Measurements from ENCODE around the gene IGFL4.
A peak's percentile ranks its signal among the peaks of the same experiment; 100 is the strongest.

The IGFL4 gene

DNA sequence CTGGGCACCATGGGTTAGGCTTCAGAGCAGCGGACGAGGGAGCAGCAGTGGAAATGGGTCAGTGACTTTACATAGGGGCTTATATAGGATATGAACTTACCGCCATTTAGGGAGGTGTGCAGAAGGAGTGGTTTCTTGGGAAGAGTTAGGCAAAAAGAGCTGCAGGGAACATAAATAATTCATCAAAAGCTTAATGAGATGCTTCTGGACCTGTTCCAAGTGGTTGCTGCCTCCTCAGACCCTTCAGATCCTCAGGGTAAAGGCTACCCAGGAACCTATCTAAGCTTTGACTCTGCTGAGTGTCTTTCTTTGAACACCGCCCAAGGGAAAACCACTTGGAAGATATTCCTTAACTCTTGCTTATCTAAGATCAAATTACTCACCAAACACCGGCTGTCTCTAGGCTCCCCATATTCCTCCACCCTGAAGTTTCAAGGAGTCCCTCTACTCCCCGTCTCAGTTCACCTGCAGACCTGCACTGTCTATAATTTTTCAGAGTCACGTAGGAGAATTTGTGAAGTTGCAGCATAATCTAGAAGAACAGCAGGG is at the start of gene IGFL4:
TSS of gene IGFL4 (minus strand) at position 51 of the 549 bp plus-strand sequence. CDS start at position 11, 40 bp downstream.
- no peak for TF ChIP-seq Cebpa-rat (IDR thresholded peaks at IDR 0.05)
- Histone ChIP-seq H3K27ac (no peak within 1 kb of the TSS), H3K9me3 (replicated peaks in 1 of 11) (peaks cover 19 to 46% (median 36%) of the 10 kb centered on the region in 11 experiments), H3K9ac (no peak within 1 kb of the TSS), H3K4me2 (no peak within 1 kb of the TSS), H3K36me3 (peaks cover 0 to 5% (median 0%) of the 10 kb centered on the region in 11 experiments; a peak in 3 of 22 replicates), H3K4me1 (no peaks in the 10 kb centered on the region), H3K27me3 (no peaks in the 10 kb centered on the region; a peak in 1 of 22 replicates), H4K20me1 (peaks cover 0 to 9% (median 0%) of the 10 kb centered on the region in 11 experiments; a peak in 1 of 22 replicates), H3K4me3 (no peak within 1 kb of the TSS)

DNA sequence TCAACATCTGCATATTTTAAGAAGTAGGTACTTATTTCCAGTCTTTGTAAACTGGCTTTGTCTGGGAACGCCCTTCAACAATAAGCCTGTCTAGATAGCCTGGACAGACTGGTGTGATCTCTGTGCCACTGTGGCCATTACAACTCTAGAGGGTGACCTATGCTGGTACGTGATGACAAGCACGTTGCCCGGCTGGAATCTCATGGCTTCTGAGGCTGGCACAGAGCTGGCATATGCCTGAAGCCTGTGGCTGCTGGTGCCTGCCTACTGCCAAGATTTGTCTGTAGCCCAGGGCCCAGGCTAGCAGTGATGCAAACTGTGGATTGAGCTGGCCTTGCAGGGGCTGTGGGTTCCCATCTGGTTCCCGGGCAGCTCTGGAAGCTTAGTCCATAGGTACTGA is 49.6 kb upstream of the IGFL4 start:
- TF ChIP-seq Cebpa-rat (IDR thresholded peaks at IDR 0.05) = no peak
- peaks cover 0 to 5% (median 0%) of the 10 kb centered on the region in 11 experiments; a peak in 1 of 22 replicates for H3K36me3 ChIP-seq
- H3K4me1 ChIP-seq = no peaks in the 10 kb centered on the region
- H3K4me3 ChIP-seq = no peak overlapping the region
- peaks cover 32 to 55% (median 48%) of the 10 kb centered on the region in 11 experiments for H3K9me3 ChIP-seq (replicated peaks in 1 of 11)
- H3K4me2 ChIP-seq = no peak overlapping the region
- no peak overlapping the region for H3K27ac ChIP-seq
- H3K27me3 ChIP-seq = no peaks in the 10 kb centered on the region
- H3K9ac ChIP-seq = no peak overlapping the region
- H4K20me1 ChIP-seq = no peaks in the 10 kb centered on the region

DNA sequence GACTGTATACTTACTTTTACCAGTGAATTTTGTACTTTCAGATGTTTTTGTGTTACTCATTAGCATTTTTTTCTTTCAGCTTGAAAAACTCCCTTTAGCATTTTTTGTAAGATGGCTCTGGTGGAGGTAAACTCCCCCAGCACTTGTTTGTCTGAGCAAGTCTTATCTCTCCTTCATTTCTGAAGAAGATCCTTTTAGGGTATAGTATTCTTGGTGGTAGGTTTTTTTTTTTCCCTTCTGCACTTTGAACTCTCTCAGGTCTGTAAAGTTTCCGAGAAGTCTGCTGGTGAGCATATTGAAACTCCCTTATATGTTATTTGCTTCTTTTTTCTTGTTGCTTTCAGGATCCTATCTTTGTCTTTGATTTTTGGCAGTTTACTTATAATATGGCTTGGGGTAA is 48.6 kb upstream of the IGFL4 start:
- Histone ChIP-seq H3K36me3 (peaks cover 0 to 5% (median 0%) of the 10 kb centered on the region in 11 experiments; a peak in 1 of 22 replicates), H3K4me2 (no peak overlapping the region), H3K27ac (no peak overlapping the region), H3K4me1 (no peaks in the 10 kb centered on the region), H3K4me3 (no peak overlapping the region), H3K9ac (no peak overlapping the region), H4K20me1 (no peaks in the 10 kb centered on the region), H3K27me3 (no peaks in the 10 kb centered on the region), H3K9me3 (replicated peaks in 1 of 11) (peaks cover 42 to 65% (median 58%) of the 10 kb centered on the region in 11 experiments)
- TF ChIP-seq Cebpa-rat (IDR thresholded peaks at IDR 0.05) = no peak

DNA sequence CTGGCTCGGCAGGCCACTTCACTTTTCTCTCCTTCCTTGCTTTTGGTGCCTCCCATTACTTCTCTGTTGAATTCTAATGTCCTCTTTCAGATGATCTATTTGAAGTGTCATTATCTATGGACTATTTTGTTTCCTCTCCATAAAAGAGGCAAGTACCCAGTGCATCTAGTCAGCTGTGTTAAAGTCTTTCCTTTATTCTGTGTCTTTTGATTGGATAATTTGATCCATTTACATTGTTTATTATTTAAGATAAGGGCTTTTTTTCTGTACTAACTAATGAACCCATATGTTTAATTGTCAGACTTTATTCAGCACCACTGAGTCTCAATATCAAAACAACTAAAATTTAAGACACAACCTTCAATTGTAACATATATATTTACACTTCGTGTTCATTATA is 47.3 kb upstream of the IGFL4 start:
- no peak for TF ChIP-seq Cebpa-rat (IDR thresholded peaks at IDR 0.05)
- Histone ChIP-seq H3K4me3 (no peak overlapping the region; a peak in 1 of 20 replicates), H4K20me1 (no peaks in the 10 kb centered on the region), H3K4me1 (peaks cover 0 to 8% (median 0%) of the 10 kb centered on the region in 10 experiments; a peak in 2 of 20 replicates), H3K4me2 (no peak overlapping the region), H3K36me3 (peaks cover 0 to 5% (median 0%) of the 10 kb centered on the region in 11 experiments; a peak in 1 of 22 replicates), H3K9ac (no peak overlapping the region), H3K9me3 (replicated peaks in 1 of 11) (peaks cover 43 to 69% (median 59%) of the 10 kb centered on the region in 11 experiments), H3K27me3 (no peaks in the 10 kb centered on the region), H3K27ac (no peak overlapping the region)

DNA sequence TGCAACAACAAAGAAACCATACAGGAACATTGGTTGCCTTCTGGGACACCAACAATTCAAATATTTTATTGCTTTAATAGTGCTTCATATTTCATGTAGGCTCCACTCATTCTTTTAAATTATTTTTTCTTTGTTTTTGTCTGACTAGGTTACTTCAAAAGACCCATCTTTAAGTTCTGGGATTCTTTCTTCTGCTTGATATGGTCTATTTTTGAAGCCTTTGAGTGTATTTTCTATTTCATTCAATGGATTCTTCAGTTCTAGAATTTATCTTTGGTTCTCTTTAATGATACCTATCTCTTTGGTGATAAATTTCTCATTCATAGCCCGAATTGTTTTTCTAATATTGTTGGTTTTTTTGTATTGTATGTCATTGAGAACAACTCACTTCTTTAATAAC is 45.1 kb upstream of the IGFL4 start:
- H3K36me3 ChIP-seq = peaks cover 0 to 5% (median 0%) of the 10 kb centered on the region in 11 experiments; a peak in 1 of 22 replicates
- TF ChIP-seq Cebpa-rat (IDR thresholded peaks at IDR 0.05) = no peak
- no peak overlapping the region for H3K27ac ChIP-seq
- no peak overlapping the region for H3K4me3 ChIP-seq
- no peak overlapping the region for H3K9ac ChIP-seq
- H3K4me1 ChIP-seq = peaks cover 0 to 28% (median under 1%) of the 10 kb centered on the region in 10 experiments; a peak in 9 of 20 replicates
- H3K4me2 ChIP-seq = no peak overlapping the region
- H3K9me3 ChIP-seq (replicated peaks in 1 of 11) = peaks cover 43 to 68% (median 59%) of the 10 kb centered on the region in 11 experiments
- peaks cover 0 to 11% (median 0%) of the 10 kb centered on the region in 11 experiments; a peak in 6 of 22 replicates for H3K27me3 ChIP-seq
- H4K20me1 ChIP-seq = 0 out of 22 replicates have a peak, but pooled peaks cover 0 to 6% (median 0%) of the 10 kb centered on the region in 11 experiments

DNA sequence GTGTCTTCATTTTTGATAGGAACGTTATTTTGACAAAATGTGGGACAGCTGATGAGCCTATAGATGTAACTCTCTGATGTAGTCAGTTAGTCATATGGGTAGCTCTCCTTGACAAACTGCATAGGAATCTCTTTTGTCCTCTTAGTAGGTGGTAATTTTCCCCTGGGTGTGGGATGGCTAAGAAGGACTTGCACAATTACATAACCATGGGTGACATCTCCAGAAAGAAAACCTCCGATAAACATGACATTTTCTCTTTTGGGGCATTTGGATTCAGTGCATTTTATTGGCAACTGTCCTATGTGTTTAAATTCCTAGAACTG is 41.9 kb upstream of the IGFL4 start:
- peaks cover 0 to 19% (median 0%) of the 10 kb centered on the region in 11 experiments; a peak in 1 of 22 replicates for H4K20me1 ChIP-seq
- no peak for TF ChIP-seq Cebpa-rat (IDR thresholded peaks at IDR 0.05)
- H3K27me3 ChIP-seq = peaks cover 0 to 29% (median 0%) of the 10 kb centered on the region in 11 experiments; a peak in 8 of 22 replicates
- no peak overlapping the region for H3K27ac ChIP-seq
- peaks cover 0 to 33% (median 6%) of the 10 kb centered on the region in 10 experiments; a peak in 12 of 20 replicates for H3K4me1 ChIP-seq
- no peak overlapping the region for H3K9ac ChIP-seq
- H3K36me3 ChIP-seq = peaks cover 0 to 3% (median 0%) of the 10 kb centered on the region in 11 experiments; a peak in 1 of 22 replicates
- H3K9me3 ChIP-seq (replicated peaks in 1 of 11) = peaks cover 33 to 37% (median 34%) of the 10 kb centered on the region in 11 experiments
- H3K4me2 ChIP-seq = peak overlapping the region in 2 of 11 experiments; percentile 31 to 43; a peak in 3 of 22 replicates
- no peak overlapping the region for H3K4me3 ChIP-seq

DNA sequence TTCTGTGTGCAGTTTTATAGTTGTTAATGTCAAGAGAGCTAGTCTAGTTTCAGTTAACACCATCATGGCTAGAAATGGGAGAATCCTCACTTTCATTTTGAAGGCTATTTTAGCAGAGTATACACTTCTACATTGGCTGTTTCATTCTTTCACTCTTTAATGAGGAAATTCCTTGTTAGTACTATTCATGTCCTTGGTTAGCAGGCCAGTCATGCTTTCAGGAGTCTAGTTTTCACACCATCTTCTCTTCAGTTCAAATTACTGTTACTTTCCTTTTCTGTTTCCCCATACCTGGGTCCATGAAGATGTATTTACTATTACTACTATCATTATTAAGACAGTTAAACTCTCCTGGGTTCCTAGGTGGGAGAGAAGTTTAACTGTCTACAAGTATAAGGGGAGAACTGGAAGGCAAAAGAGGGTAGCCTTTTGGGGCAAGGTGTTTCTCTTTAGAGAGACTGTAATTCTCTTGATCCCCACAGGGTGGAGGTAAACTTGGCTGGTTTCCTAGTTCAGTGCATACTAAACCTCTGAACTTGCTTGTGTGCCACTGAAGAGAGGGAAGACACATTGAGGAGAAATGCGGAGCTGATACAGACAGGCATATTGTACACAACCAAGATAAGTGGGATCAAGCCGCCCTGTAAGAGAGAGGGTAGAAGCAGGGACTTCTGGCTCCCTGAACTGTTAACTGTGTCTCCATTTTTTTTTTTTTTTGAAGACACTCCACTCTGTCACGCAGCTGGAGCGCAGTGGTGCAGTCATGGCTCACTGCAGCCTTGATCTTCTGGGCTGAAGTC is 41.3 kb upstream of the IGFL4 start:
- Histone ChIP-seq H3K4me1 (peaks cover 3 to 34% (median 8%) of the 10 kb centered on the region in 10 experiments; a peak in 16 of 20 replicates), H3K4me2 (peak overlapping the region in 2 of 11 experiments; percentile 31 to 43; a peak in 3 of 22 replicates), H3K36me3 (no peaks in the 10 kb centered on the region)

DNA sequence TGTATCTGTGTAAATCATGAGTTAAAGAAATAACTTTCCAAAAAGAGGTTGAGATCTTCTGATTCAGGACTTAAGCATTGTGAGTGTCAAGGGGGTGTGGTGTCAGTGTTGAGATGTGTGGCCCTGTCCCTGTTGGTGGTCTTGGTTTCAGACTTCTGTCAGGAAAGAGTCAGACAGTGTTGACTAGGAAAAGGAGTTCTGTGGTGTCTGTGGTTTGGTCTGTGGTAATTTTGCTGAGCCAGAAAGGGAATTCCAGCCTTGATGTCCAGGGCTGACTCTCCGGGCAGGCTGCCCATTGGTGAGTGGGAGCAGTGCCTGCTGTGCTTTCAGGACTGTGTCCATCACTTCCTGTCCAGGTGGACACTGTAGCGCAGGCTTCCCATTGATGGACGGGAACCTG is 39.8 kb upstream of the IGFL4 start:
- Histone ChIP-seq H3K36me3 (no peaks in the 10 kb centered on the region), H4K20me1 (peaks cover 0 to 26% (median 0%) of the 10 kb centered on the region in 11 experiments; a peak in 2 of 22 replicates), H3K4me2 (peak overlapping the region in 7 of 11 experiments; percentile 4 to 66 (median 14); a peak in 7 of 22 replicates), H3K27me3 (peaks cover 19 to 49% (median 20%) of the 10 kb centered on the region in 11 experiments), H3K27ac (no peak overlapping the region), H3K9me3 (replicated peaks in 1 of 11) (peaks cover 12 to 16% (median 13%) of the 10 kb centered on the region in 11 experiments), H3K9ac (no peak overlapping the region), H3K4me1 (peaks cover 7 to 39% (median 12%) of the 10 kb centered on the region in 10 experiments; a peak in 16 of 20 replicates), H3K4me3 (no peak overlapping the region)
- no peak for TF ChIP-seq Cebpa-rat (IDR thresholded peaks at IDR 0.05)

More for the DNA sequence above, 41.3 kb upstream of the IGFL4 start:
- TF ChIP-seq Cebpa-rat (IDR thresholded peaks at IDR 0.05) = no peak
- no peak overlapping the region for H3K4me3 ChIP-seq
- no peak overlapping the region for H3K9ac ChIP-seq
- peaks cover 4 to 33% (median 5%) of the 10 kb centered on the region in 11 experiments for H3K27me3 ChIP-seq
- H3K9me3 ChIP-seq (replicated peaks in 1 of 11) = peaks cover 27 to 31% (median 29%) of the 10 kb centered on the region in 11 experiments
- peaks cover 0 to 22% (median 0%) of the 10 kb centered on the region in 11 experiments; a peak in 2 of 22 replicates for H4K20me1 ChIP-seq
- no peak overlapping the region for H3K27ac ChIP-seq

Data from BLaER1 treated with 17β-estradiol and CSF1 and Interleukin-3, amounts not matched to agents 10 nM and 100 nM (cell line).